Stimulated activated CD8-positive, alpha-beta memory T cell treated with anti-CD3 and anti-CD28 coated beads, Interleukin-12 subunit alpha, Interleukin-12 subunit beta, amount 100 ng/mL, for 1 hour (primary cell): Measurements from ENCODE around the gene GINS1.
"Not testable (repeated sequence)": the region's sequence is repeated elsewhere in the genome, so short reads cannot be mapped to it uniquely, and the experiment has no call there.

Experiments used
- DNase-seq: peaks from one replicate; pipeline ENCODE4 v3.0.0-alpha.2; 2020; ENCODE audit warnings: low read depth

GINS1 gene

DNA sequence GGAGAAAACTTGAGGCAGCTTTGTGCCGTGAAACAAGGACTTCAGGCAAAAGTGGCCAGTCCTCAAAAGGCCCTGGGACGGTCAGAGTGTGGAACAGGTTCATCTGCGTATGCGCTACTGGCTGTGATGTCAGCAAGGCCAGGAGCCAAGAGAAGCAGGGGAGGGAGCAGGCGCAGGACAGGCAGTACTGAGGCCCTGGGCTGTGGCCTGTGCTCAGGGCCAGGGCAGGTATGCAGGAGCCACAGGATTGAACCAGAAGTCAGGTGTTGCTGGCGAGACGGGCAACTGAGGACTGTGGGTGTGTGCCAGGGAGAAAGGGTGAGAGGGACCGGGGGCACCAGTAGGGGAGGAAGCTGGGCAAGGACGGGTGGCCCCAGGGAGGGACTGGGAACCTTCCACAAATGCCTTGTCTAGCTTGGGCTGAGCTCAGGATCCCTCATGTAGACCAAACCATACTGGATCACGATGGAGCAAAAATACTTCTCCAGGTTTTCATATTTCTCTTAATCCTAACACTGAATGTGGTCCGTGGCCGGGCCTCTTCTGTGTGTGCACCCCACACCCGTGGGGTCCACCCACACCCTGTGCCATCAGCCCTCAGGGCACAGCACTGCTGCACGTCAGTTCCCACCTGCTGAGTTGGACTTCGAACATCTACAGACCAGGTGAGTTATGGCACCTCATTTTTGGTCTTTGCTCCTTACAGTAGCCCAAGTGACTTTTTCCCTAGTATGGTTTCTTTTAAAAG lies 46.9 kb downstream of the GINS1 start:
- DNase-seq, result no peak

DNA sequence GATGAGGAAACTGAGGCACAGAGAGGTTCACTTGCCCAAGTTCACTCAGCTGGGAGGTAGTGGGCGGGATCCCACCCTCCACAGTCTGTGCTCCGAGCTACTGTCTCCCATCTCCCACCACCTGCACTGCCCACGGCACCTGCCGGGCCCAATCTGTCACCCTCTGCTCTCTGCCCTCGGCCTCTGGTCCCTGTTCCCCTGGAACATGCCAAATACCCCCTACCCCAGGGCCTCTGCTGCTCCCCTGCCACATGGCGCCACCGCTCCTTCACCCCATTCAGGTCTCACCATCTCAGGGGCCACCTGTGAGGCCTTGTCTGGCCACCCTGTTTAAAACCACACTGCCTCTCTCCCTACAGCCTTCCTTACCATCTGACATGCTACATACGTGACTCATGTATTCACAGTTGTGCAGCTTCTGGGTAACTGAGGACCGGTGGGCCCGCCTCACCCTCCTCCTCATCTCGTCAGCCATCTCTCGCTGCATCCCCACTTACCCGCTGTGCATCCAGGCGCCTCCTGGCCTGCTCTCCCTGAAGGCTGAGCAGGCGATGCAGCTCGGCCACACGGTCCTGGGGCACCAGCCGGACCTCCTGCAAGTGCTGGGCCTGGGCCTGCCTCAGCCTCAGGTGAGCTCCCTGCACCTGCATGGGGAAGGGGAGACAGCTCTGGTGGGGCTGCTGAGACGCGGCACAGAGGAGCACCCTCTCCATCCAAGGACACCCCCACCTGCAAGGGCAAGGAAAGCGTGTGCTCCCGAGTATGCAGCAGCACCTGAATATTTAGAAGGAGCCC lies 50.6 kb downstream of the GINS1 start:
- DNase-seq, result no peak

DNA sequence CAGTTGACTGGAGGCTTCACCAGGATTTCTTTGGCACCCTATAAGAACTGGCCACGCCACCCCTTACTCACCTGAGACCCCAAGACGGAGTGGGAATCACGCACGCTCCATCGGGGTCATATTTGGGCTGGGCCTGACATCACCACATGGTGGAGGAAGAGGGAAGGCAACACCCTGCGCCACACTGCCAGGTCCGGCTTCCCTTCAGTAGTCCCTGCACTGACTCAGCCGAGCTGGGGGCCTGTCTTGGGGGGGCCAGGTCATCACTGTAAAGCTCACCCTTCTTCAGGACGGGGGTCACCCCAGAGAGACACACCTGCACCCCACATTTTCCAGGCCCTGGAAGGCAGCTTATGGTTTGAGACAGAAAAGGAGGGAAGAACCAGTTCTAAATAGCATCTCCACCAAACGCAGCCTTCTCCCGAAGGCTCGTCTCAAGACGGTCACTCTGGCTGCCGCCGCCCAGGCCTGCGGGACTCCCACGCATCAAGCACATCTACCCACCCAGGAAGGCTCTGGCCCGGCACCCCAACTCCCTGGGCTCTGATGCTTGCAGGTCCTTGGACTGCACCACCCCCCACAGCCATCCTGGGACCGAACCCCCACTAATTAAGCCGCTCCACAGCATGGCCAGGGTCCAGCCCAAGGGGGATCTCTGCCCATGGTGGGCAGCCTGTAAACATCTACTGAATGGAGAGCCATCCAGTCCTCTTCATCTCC lies 51.8 kb downstream of the GINS1 start:
- no peak for DNase-seq

DNA sequence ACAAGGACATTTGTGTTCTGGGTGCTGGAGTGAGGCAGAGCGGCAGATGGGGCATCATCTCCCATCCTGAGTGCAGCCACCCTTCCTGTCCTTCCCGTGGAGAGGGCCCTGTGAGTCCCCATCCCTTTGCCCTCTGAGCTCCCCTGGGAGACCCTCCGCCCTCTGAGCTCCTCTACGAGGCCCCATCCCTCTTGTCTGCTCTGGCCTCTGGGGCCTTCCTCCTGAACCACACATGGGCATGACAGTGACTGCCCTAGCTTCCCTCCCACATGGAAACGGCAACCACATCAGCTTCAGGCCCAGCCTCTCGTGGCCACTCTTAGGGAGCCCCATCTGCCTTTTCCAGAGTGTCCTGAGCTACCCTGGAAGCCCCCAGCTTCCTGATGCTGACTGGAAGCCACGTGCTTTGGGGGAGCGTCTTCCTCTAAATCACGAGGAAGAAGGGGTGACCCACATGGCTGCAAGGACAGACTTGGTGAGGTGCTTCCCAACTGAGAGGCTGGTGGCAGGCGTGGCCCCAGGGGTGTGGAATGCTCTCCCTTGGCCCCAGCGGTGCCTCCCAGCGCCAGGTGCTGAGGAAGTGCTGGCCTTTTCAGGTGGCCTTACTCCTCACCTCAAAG lies 52.6 kb downstream of the GINS1 start:
- DNase-seq, result no peak

DNA sequence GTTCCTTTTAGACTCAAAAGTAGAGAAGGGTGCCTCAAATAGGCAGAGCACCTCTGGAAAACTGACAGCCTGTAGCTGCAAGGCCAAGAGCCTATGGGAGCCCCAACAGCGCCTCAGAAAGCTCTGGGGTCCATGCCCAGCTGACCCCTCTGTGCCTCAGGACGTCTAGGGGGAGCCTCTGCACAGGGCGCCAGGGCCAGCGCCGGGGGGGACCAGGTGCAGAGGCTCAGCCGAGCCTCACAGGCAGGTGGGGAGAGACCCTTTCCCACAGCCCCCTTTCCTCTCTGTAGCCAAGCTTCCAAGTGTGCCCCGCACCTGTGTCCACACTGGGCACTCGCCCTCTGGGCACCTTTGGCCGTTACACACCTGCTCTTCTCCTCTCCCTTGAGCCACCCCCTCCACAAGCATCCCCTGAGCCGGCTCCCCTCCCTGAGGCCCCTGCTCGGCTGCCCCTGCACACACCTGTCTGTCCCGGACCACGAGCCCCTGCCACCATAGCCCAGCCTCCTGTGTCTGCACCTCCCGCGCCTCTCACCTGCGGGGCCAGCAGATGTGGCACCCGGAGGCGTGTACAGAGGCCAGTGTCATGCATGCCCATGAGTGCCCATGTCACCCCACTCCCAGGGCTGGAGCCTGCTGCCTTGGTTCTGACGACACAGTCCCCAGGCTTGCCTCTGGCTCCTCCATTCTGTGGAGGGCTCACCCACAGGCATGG lies 53.2 kb downstream of the GINS1 start:
- DNase-seq, result no peak

DNA sequence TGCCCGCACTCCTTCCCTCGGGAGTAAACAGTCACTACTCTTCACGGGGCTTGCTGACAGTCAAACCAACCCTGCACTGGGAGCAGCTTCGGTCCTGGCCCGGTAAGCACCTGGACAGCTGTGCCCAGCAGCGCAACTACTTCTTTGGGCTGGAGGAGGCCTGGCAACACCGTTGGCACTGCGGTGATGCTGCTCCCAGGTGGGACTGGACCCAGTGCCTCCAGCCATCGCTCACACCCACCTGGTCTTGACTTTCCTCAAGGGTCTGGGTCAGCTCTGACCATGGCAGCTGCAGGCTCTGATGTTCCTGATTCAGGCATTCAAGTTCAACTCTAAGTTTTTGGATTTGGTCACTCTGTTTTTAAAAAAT lies 53.8 kb downstream of the GINS1 start:
- no peak for DNase-seq

DNA sequence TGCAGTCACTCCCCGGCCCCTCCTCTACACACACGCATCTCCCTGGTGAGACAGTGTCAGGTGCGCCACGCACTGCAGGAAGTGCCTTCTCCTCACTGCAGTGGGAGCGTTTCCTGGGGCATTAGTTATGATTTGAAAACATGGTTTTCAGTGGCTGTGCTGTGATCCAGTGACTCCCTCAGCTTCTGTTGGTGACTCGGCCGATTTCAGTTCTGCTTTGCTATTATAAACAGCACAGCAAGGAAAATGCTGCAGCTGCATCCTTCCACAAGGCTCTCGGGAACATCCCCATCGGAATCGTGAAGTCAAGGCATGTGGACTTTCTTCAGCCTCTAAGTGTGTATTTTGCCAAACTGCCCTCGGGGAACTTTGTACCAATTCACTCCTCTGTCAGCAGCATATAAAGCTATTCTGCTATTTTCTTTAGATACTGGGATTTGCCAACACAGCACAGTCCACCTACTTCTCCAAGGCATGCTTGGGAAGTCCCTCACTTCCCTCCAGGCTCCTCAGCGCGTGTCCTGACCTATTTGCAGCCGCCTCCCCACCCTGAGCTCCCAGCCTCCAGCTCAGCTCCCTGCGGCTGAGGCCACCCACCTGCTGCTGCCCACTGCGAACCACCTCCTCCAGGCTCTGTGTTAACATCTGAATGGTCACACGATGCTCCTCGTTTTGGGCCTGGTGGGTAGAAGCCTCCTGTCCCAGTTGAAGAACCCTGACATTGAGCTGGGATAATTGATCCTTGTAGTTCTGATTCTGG lies 54.5 kb downstream of the GINS1 start:
- DNase-seq, result no peak

DNA sequence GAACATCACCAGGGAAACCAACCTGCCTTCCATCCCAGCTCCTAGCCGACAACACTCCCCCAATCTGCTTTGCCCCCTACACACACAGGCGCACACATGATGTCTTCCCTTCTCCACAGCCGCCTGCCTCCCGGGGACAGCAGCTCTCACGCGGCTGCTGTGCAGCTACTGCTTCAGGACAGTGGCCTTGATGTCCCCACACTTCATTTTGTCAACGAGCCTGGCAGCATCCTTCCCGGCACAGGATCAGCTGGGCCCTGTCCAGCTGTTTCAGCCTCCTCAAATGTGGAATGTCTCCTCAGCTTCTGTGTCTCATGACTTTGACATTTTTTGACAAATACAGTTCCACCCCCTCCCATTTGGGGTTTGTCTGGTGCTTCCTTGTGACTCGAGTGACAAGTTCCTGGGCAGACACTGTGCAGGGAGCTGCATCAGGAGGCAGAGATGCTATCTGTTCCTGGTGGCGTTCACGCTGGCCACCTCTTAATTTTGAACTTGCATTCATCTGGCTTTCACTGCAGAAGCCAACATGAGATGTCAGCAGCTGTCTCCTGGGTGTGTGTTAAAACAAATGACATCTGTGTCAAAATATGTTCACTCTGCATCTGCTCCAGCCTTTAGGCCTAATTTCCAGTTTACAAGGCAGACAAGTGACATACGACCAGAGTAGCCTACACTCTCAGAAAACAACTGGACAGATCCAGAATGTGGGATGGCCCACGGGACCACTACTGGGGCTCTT lies 57.2 kb downstream of the GINS1 start:
- no peak for DNase-seq

DNA sequence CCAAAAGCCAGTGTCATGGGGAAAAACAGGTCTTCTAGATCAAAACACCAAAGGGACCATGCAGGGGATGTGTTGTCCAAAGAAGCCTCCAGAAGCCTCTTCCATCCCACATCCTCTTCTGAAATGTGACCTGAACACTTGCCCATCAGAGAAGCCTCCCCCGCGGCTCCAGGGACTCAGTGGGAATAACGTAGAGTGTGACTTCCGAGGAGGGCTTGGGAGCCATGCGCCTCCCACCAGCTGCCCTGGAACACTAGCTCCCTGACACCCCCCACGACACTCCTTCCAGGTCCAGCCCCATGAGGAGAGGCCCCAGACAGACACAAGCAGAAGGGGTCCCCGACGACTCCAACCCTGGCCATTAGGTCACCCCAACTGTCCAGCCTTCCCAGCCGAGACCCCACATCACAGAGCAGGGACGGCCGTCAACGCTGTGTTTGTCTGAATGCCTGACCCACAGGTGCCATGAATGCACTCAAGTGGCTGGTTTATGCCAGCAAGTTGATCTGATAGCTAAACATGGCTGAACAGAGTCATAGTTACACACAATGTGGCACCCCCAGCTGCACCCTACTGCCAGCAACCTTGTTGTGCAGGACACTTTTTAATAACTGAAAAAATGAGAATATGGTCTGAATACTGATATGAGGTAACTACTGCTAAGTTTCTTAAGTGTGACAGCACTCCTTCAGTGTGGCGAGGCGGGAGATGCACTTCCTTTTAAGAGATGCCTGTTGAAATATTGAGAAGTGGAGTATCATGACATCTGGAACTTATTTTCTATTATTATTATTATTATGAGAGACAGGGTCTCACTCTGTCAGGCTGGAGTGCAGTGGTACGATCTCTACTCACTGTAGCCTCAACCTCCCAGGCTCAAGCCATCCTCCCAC lies 58.0 kb downstream of the GINS1 start:
- DNase-seq, result no peak

DNA sequence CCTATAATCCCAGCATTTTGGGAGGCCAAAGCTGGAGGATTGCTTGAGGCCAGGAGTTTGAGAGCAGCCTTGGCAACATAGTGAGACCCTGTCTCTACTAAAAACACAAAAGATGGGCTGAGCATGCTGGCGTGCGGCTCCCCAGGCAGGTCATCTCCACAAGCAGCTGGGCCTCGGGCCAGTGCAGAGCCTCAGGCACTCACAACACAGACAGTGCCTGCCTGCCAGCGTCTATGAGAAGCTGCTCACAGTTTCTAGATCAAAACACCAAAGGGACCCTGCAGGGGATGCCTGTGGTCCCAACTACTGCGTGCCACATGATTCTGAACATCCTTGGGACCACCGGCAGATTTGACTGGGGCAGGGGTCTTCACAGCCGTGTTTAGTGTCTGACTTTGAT lies 59.4 kb downstream of the GINS1 start:
- DNase-seq, result no peak

DNA sequence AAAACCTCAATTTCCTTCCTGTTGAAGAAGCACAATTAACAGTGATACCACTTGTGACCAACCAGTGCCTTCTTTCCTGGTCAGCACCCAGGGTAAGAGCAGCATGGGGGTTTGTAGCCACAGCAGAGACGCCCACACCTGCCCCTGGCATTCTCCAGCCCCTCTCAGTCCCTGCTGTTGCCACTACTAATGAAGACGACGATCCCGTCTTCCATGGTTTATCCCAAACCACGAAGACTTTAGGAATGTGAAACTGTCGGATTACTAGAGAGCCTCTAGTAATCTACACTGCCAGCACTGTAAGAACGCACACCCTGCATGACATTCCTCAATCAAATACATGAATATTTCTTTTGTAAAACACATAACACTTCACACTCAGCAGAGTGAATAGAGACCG lies 60.0 kb downstream of the GINS1 start:
- no peak for DNase-seq

DNA sequence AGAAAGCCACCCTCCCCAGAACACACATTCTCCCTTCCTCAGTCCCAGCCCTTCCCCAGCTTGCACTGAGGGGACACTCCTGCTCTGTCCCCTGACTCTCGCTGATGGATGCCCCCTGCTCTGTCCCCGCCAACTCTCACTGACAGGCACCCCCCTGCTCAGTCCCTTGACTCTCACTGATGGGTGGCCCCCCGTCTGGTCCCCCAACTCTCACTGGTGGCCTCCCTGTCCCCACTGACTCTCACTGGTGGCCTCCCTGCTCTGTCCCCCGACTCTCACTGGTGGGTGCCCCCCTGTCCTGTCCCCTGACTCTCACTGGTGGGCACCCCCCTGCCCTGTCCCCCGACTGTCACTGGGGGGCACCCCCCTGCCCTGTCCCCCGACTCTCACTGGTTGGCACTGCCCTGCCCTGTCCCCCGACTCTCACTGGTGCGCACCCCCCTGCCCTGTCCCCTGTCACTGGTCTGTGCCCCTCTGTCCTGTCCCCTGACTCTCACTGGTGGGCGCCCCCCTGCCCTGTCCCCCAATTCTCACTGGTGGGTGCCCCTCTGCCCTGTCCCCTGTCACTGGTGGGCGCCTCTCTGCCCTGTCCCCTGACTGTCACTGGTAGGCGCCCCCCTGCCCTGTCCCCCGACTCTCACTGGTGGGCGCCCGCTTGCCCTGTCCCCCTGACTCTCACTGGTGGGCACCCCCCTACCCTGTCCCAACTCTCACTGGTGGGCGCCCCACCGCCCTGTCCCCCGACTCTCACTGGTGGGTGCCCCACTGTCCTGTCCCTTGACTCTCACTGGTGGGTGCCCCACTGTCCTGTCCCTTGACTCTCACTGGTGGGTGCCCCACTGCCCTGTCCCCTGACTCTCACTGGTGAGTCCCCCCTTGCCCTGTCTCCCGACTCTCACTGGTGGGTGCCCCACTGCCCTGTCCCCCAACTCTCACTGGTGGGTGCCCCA lies 60.9 kb downstream of the GINS1 start:
- no peak for DNase-seq

DNA sequence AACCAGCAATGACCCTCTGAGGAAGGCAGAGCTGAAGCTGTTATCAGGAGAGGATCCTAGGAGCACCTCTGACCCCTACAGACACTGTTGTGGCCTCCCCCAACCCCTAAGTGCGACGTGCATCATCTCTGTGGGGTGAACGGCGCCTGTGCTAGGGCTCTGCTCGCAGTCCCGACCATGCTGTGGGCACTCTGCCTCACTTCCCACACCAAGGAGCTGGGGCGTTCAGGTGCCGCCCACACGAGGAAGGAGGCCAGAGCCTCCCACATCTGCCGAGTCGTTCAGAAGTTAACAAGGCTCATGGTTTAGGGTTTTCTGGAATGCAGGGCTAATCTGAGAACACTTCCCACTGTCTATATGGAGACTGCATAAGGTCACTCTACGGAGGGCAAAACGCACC lies 62.1 kb downstream of the GINS1 start:
- DNase-seq, result no peak

DNA sequence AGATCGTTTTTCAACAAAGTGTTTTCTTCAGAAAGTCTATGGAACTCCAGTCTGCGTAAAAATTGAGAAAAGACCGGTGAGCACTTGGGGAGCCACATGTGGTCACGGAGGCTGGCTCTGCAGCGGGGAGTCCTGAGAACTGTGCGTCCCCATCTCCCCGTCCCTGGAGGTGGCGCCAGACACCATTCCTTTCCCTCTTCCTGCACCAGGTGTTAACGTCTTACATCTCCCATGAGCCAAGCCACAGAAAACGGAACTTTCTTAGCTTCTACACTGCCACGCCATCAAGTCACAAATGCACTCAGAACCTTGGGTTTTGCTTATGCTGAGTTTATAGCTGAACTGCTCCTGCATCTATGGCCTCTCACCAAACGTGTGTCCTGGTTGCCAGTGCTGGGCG lies 62.6 kb downstream of the GINS1 start:
- no peak for DNase-seq

DNA sequence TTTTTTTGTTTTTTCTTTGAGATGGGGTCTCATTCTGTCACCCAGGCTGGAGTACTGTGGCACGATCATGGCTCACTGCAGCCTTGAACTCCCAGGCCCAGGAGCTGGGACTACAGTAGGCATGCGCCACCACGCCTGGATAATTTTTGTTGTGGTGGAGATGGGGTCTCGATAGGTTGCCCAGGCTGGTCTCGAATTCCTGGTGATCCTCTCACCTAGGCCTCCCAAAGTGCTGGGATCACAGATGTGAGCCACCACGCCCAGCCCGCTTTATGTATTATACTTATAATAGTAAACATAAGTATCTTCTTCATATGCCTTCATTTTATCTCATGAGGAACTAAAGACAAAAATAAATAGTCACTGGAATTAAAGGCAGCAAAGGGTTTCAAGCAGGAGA lies 63.5 kb downstream of the GINS1 start:
- no peak for DNase-seq

DNA sequence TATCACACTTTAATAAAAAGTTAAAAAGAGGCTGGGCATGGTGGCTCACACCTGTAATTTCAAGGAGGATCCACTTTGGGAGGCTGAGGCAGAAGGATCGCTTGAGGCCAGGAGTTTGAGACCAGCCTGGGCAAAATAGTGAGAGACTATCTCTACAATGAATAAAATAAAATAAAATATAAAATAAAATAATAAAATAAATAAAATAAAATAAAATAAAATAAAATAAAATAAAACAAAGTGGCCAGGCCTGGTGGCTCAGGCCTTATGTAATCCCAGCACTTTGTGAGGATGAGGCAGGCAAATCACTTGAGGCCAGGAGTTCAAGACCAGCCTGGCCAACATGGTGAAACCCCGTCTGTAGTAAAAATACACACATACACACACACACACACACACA lies 65.8 kb downstream of the GINS1 start:
- DNase-seq, result not testable (repeated sequence)

DNA sequence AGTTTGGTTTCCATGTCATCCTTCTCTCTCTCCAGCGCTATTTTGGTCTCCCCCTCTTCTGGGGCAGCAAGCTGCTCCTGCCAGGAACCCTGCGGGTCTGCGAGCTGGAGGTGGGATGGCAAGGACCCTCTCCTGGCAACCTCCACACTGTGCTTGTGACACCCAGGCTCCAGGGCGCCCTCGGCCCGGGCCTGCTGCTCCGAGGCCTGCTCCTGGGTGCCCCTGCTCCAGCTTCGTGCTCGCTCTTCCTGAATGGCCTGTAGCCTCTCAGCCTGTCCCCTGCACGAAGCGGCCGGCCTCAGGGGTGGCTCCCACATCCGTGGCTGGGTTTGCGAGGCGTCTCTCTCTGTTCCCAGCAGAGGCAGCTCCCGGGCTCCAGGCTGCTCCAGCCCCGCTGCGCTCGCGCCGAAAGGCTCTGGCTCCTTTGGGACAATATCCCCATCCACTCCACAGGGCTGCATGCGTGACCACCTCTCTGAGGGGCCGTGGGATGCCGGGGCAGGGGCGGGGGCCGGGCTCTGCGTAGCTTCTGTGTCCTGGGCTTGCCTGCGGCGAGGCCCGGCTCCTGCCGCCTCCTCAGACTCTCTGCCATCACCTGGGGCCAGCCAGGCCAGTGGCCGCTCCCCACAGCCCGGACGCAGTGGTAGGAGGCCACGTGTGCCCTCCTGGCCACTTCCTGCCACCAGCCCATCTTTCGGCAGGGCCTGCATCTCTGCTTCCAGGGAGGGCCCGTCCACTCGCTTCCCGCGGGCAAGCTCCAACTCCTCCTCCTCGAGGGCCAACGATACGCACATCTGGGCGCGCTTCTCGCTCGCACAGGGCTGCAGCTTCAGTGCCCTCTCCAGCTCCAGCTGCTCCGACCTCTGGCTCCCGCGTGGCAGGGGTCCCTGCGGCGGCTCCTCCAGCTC lies 68.9 kb downstream of the GINS1 start:
- no peak for DNase-seq
